Ishikawa (cell line): ENCODE results near the gene IGF1R.

ENCODE experiments used
- CEBPB ChIP-seq: IDR thresholded peaks from 2 replicates; pipeline ENCODE4 v1.6.1; 2012
- CREB1 ChIP-seq: IDR thresholded peaks from 2 replicates; pipeline ENCODE4 v1.6.1; 2012; ENCODE audit warnings: low read depth
- EGR1 ChIP-seq: IDR thresholded peaks from 2 replicates; pipeline ENCODE4 v1.6.1; 2012
- EP300 ChIP-seq: IDR thresholded peaks from 2 replicates; pipeline ENCODE4 v1.6.1; 2012; ENCODE audit warnings: borderline replicate concordance
- FOXM1 ChIP-seq: IDR thresholded peaks from 2 replicates; pipeline ENCODE4 v1.6.1; 2012; ENCODE audit warnings: low read depth, borderline replicate concordance
- NFIC ChIP-seq: IDR thresholded peaks from 2 replicates; pipeline ENCODE4 v1.6.1; 2012
- RAD21 ChIP-seq: IDR thresholded peaks from 2 replicates; pipeline ENCODE4 v1.6.1; 2012; ENCODE audit warnings: low read depth
- TAF1 ChIP-seq: IDR thresholded peaks from 2 replicates; pipeline ENCODE4 v1.6.1; 2012; ENCODE audit warnings: low read depth, mild to moderate bottlenecking
- TCF12 ChIP-seq: IDR thresholded peaks from 2 replicates; pipeline ENCODE4 v1.6.1; 2012; ENCODE audit warnings: low read depth
- TEAD4 ChIP-seq: IDR thresholded peaks from 2 replicates; pipeline ENCODE4 v1.6.1; 2012
- YY1 ChIP-seq: IDR thresholded peaks from 2 replicates; pipeline ENCODE4 v1.6.1; 2012; ENCODE audit warnings: low read depth
- ZBTB7A ChIP-seq: IDR thresholded peaks from 2 replicates; pipeline ENCODE4 v1.6.1; 2012; ENCODE audit warnings: low read depth
- TF ChIP-seq, protein P1 (sequence below): IDR thresholded peaks from 2 replicates; pipeline ENCODE4 v1.6.1; 2012; ENCODE audit warnings: low read depth, mild to moderate bottlenecking
- TF ChIP-seq, protein P2 (sequence below): IDR thresholded peaks from 2 replicates; pipeline ENCODE4 v1.6.1; 2012
- TF ChIP-seq, protein P3 (sequence below): IDR thresholded peaks from 2 replicates; pipeline ENCODE4 v1.6.1; 2012

Gene IGF1R

DNA sequence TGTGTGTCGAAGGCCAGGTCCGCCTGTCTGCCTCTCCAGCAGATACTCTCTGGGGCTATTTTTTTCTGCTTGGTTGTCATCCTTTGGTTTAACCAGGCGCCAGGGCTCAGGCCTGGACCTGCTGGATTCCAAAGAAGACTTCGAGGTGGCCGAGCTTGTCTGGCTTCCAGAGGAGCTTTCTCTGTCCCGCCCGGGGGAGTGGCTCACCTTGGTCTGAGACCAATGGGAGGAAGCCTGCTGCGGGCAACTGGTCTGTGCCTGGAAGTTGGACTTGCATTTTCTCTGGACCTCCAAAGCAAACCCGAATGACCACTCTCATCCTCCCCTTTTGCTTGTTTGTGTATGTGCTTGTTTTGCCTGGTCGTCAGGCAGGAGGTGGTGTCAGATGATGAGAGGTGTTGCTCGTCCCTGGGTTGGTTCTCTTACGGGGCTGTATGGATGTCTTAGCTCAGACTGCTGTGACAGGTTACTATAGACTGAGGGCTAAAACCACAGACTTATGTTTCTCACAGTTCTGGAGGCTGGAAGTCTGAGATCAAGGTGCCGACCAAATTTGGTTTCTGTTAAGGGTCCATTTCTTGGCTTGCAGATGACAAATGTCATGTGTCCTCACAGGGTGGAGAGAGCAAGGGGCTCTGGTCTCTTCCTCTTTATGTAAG lies 19.3 kb downstream of the IGF1R start:
- TF ChIP-seq TEAD4 (no peak), YY1 (no peak), TAF1 (no peak), CEBPB (no peak), CREB1 (no peak), NFIC (no peak), RAD21 (no peak), EGR1 (no peak), FOXM1 (no peak), ZBTB7A (no peak), TCF12 (no peak), EP300 (no peak)
- TF ChIP-seq, protein P1, sequence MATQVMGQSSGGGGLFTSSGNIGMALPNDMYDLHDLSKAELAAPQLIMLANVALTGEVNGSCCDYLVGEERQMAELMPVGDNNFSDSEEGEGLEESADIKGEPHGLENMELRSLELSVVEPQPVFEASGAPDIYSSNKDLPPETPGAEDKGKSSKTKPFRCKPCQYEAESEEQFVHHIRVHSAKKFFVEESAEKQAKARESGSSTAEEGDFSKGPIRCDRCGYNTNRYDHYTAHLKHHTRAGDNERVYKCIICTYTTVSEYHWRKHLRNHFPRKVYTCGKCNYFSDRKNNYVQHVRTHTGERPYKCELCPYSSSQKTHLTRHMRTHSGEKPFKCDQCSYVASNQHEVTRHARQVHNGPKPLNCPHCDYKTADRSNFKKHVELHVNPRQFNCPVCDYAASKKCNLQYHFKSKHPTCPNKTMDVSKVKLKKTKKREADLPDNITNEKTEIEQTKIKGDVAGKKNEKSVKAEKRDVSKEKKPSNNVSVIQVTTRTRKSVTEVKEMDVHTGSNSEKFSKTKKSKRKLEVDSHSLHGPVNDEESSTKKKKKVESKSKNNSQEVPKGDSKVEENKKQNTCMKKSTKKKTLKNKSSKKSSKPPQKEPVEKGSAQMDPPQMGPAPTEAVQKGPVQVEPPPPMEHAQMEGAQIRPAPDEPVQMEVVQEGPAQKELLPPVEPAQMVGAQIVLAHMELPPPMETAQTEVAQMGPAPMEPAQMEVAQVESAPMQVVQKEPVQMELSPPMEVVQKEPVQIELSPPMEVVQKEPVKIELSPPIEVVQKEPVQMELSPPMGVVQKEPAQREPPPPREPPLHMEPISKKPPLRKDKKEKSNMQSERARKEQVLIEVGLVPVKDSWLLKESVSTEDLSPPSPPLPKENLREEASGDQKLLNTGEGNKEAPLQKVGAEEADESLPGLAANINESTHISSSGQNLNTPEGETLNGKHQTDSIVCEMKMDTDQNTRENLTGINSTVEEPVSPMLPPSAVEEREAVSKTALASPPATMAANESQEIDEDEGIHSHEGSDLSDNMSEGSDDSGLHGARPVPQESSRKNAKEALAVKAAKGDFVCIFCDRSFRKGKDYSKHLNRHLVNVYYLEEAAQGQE: no peak
- TF ChIP-seq, protein P2, sequence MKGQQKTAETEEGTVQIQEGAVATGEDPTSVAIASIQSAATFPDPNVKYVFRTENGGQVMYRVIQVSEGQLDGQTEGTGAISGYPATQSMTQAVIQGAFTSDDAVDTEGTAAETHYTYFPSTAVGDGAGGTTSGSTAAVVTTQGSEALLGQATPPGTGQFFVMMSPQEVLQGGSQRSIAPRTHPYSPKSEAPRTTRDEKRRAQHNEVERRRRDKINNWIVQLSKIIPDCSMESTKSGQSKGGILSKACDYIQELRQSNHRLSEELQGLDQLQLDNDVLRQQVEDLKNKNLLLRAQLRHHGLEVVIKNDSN: no peak
- TF ChIP-seq, protein P3, sequence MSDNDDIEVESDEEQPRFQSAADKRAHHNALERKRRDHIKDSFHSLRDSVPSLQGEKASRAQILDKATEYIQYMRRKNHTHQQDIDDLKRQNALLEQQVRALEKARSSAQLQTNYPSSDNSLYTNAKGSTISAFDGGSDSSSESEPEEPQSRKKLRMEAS: no peak

DNA sequence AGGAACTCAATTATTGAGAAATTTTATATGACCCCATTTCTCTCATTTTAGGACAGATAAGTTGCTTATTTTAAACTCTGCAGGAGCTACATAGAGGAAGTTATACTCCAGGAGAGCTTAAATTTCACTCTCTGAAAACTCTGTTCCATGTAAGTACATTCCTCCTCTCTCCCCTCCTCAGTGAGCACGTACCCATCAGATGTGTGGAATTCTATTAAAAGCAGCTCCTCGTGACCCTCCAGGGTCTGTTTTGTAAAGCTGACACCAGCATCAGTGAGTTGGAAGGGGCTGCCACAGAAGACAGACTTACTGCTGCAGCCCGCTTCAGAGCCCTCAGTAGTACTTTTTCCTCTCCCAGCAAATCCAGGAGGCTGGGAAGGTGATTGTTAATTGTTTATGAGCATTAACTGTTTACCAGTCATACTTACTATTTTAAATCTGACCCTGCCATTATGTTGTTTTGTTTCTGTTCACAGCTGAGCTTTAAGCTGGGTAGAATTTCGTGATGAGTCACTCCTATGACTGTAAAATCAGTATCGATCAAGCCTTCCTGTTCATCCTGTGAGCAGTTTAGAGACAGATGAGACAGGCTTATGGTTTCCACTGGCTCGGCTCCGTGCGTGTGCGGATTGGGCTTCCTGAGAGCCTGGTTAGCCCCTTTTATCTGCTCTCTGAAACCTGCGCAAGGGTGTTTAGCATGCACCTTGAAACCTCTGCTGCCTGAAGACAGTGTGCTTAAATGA lies 20.4 kb downstream of the IGF1R start:
- TF ChIP-seq EP300: no peak
- no peak for TF ChIP-seq TEAD4
- TF ChIP-seq RAD21: no peak
- TF ChIP-seq EGR1: no peak
- no peak for TF ChIP-seq YY1
- TF ChIP-seq NFIC: no peak
- TF ChIP-seq TAF1: no peak
- TF ChIP-seq ZBTB7A: no peak
- TF ChIP-seq CREB1: no peak
- TF ChIP-seq, protein P3: no peak
- no peak for TF ChIP-seq TCF12
- TF ChIP-seq, protein P2: no peak
- TF ChIP-seq, protein P1: no peak
- no peak for TF ChIP-seq FOXM1
- no peak for TF ChIP-seq CEBPB

DNA sequence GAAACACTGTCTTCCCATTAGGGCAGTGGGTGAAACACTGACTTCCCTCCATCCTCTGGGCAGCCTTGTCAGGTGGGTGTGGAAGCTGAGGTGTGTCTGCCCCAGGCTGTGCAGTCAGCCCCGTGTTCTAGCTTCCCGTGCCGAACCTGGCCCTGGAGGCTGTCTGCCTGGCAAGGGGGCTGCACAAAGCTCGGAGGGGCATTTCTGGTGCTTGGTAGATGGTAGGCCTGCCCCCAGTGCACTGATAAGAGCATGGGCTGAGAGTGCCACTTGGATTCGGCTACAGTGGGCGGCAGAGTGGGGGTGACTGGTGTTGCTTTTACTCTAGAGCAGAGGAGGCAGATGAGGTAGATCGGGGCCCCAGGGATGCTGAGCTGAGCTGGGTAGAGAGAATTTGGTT lies 21.3 kb downstream of the IGF1R start:
- no peak for TF ChIP-seq EGR1
- TF ChIP-seq, protein P1: no peak
- TF ChIP-seq EP300: no peak
- TF ChIP-seq FOXM1: no peak
- TF ChIP-seq CEBPB: no peak
- TF ChIP-seq, protein P2: no peak
- TF ChIP-seq, protein P3: no peak
- no peak for TF ChIP-seq TCF12
- TF ChIP-seq TAF1: no peak
